GM19351 (cell line): ENCODE data around the gene PRRG2.
"Not testable (repeated sequence)": the region's sequence is repeated elsewhere in the genome, so short reads cannot be mapped to it uniquely, and the experiment has no call there.

Experiments used
- ATAC-seq: cut with Tn5 transposase; IDR thresholded peaks from one replicate; pipeline ENCODE4 v1.9.1; 2021; ENCODE audit warnings: mild to moderate bottlenecking, moderate library complexity; ENCODE audit not compliant: unreplicated experiment

Gene PRRG2

DNA sequence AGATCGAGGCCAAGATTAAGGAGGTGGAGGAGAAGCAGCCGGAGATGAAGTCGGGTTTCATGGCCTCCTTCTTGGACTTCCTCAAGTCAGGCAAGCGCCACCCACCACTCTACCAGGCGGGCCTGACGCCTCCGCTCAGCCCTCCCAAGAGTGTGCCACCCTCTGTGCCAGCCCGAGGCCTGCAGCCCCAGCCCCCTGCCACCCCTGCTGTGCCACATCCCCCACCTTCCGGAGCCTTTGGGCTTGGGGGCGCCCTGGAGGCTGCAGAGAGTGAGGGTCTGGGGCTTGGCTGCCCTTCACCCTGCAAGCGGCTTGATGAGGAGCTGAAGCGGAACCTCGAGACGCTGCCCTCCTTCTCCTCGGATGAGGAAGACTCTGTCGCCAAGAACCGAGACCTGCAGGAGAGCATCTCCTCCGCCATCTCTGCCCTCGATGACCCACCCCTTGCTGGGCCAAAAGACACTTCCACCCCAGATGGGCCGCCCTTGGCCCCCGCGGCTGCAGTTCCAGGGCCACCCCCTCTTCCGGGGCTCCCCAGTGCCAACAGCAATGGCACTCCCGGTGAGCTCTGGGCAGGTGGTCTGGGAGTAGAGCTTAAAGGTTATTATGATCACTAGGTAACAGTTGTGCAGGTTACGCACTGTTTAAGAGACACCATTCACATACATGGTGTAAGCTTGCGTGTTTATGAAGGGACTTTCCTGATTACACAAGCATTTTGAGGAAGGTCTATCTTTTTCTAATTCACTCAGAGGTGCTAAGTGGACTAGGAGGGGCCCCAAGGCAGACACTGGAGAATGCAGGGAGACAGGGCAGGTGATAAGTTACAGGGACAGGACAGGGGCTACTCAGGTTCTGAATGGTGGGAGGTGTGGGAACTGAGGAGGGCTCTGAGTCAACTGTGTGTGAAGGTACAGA lies 18.5 kb downstream of the PRRG2 start:
- no peak for ATAC-seq

DNA sequence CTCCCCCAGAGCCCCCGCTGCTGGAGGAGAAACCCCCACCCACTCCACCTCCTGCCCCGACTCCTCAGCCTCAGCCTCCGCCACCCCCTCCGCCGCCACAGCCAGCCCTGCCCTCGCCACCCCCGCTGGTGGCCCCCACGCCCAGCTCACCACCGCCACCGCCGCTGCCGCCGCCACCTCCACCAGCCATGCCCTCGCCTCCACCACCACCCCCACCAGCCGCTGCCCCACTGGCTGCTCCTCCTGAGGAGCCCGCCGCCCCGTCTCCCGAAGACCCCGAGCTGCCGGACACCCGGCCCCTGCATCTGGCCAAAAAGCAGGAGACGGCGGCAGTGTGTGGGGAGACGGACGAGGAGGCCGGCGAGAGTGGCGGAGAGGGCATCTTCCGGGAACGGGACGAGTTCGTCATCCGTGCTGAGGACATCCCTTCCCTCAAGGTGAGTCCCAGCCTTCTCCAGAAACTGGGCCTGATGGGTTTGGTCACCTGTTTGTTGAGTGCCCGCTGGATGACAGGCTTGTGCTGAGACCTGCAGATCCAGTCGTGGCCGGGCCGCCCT lies 20.4 kb downstream of the PRRG2 start:
- no peak for ATAC-seq

DNA sequence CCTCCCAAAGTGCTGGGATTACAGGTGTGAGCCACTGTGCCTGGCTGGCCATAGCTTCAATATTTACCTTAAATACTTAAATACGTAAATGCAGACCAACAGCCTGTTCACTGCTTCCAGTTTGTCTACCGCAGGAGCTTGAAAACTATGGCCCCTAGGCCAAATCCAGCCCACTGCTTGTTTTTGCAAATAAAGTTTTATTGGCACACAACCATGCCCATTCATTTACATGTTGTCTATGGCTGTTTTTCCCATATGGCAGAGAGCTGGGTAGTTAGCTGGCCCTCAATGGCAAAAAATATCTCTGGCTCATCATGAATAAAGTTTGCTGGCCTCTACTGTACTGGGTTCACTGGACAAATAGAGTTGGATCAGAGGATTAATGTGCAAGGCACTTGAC lies 21.7 kb downstream of the PRRG2 start:
- no peak for ATAC-seq

DNA sequence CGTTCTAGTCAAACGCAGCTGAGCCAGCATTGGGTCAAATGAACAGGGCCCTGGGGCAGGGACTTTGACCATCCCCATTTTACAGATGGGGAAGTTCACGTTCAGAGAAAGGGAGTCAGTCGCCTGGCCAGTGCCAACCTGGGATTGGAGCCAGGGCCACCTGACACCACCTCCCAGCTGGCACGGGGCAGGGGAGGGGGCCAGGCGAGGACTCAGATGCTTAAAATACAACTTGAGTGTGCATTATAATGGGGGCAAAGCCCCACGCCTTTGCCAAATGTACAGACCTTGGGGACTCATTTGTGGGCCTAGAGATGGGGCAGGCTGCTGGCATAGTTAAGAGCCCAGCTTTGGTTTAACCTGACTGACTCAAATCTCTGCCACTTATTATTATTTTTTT lies 24.5 kb downstream of the PRRG2 start:
- no peak for ATAC-seq

DNA sequence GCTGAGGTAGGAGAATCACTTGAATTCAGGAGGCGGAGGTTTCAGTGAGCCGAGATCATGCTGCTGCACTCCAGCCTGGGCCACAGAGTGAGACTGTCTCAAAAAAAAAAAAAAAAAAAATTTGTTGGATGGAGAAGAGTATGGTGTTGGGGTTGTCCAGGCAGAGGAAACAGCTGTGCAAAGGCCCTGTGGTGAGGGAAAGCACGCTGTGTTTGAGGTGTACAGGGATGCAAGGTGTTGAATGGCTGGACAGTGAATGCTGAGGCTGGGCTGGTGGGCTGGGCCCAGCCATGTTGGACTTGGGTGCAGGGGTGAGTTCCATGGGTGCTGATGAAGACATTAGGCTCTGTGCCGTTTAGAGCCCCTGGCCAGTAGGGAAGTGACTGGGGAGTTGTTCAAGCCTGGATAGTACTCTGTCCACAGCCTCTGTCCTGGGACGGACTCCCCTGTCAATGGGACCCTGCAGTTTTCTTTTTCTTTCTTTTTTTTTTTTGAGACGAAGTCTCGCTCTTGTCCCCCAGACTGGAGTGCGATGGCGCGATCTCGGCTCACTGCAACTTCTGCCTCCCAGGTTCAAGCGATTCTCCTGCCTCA lies 28.5 kb downstream of the PRRG2 start:
- ATAC-seq, result no peak

DNA sequence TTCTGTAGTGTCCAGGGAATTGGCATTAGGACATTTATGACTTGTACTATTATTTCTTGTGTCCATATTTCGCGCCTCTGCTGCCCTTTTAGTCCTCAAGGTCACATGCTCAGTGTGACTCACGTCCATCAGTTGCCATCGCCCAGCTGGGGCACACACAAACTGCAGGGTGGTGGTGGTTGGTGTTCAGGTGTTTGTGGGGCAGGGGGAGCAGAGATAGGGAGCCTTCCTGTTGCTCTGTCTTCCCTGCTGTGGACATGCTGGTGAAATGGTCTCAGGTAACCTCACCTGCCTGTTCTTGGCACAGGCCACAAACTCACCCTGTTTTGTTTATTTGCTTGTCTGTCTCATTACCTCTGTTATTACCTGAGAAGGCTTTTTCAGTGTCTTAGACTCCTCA lies 32.3 kb downstream of the PRRG2 start:
- no peak for ATAC-seq

DNA sequence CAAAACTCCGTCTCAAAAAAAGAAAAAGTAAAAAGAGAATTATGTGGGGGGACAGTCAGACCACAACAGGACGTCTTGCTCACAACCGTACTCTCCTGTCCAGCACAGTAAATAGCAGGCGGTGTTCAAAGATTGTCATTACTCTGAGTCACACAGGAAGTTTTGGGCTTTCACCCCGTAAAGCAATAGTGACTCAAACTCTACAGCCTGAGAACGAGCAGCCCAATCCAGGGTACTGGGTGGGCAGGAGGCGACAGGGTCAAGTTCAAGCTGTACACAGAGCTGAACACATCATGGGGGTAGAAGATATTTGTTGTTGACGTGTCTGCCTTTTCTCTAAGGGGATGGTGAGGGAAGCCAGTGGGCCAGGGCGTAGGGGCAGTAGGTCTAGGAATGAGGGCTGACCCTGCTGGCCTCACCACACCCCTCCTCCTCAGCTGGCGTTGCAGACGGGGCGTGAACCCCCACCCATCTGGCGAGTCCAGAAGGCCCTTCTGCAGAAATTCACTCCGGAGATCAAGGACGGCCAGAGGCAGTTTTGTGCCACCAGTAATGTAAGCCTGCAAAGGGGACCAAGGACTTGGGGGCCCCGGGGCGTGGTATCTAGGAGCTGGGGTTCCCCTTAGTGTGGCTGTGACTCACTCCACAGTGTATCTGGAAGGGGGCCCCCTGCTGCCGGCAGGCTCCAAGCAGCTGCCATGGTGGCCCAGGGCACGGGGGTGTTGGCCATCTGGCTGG lies 33.1 kb downstream of the PRRG2 start:
- ATAC-seq, result no peak

DNA sequence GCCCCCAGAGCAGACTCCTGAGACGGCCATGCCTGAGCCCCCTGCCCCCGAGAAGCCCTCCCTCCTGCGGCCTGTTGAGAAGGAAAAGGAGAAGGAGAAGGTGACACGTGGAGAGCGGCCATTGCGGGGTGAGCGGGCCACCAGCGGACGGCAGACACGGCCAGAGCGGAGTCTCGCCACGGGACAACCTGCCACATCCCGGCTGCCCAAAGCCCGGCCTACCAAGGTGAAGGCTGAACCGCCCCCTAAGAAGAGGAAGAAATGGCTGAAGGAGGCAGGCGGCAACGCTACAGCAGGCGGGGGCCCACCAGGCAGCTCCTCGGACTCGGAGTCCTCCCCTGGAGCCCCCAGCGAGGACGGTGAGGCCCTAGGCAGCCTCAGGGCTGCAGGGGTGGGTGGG lies 34.7 kb downstream of the PRRG2 start:
- ATAC-seq, result no peak

DNA sequence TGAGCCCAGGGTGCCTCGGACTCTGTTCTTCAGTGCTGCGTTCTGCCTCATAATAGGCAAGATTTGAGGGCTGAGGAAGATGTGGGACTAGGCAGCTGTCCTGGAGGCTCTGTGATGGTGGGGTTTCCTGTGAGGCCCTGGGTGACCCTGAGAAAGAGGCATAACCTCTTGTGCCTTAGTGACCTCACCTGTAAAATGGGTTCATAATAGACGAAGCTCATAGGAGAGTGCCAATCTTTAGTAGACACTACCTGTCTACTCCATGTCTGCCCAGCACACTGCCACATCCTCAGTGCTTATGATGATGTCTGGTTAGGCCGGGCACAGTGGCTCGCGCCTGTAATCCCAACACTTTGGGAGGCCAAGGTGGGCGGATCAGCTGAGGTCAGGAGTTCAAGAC lies 35.4 kb downstream of the PRRG2 start:
- ATAC-seq, result no peak

DNA sequence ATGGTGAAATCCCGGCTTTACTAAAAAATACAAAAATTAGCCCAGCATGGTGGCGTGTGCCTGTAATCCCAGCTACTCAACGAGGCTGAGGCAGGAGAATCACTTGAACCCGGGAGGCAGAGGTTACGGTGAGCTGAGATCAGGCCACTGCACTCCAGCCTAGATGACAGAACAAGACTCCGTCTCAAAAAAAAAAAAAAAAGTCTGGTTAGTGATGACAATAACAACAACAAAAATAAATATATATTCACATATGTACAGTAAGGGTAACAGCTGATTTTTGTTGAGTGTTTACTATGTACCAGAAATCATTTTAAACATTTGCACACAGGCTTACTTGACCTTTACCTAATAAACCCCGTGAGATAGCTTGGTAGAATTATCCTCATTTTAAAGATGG lies 35.8 kb downstream of the PRRG2 start:
- no peak for ATAC-seq

DNA sequence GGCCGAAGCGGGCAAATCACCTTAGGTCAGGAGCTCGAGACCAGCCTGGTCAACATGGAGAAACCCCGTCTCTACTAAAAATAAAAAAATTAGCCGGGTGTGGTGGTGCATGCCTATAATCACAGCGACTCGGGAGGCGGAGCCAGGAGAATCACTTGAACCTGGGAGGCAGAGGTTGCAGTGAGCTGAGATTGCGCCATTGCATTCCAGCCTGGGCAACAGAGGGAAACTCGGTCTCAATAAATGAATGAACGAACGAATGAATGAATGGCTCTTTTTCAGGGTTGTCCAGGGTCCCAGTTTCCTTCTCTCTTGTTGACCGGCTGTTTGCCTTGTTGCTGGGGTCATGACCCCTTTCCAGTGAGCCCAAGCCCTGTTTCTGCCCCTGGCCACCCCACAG lies 36.7 kb downstream of the PRRG2 start:
- ATAC-seq, result not testable (repeated sequence)

DNA sequence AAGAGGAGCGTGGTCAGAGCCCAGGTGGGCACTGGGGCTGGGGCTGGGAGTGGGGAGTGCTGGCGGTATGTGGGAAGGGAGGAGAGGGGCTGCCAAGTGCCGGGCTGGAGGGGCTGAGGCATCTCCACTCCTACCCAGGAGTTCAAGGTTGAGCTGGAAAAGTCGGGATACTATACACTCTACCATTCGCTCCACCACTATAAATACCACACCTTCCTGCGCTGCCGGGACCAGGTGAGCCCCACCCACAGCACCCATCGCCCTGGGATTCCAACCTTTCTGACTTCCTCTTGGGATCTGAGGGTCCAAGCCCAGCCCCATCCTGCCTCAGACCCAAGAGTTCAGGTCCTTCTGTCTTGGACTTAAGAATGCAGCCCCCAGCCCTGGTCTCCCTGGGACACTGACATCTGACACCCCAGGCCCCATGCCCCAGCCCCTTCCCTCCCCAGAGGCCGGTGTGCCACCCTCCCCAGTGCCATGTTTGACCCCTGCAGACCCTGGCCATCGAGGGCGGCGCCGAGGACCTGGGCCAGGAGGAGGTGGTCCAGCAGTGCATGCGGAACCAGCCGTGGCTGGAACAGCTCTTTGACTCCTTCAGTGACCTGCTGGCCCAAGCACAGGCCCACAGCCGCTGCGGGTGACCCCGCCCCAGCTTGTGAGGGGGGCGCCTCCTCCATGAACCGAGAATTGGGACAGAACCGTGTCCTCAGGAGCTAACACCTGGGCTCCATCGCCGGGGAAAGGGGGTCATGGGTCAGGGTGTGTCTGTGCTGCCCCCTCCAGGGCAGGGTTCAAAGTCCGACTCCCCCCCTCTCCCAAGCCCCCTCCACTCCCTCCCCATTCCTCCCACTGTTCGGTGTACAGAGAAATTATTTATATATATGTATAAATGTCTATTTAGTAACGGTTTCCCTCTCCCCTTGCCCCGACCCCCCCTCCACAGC lies 44.1 kb downstream of the PRRG2 start:
- ATAC-seq, result no peak

DNA sequence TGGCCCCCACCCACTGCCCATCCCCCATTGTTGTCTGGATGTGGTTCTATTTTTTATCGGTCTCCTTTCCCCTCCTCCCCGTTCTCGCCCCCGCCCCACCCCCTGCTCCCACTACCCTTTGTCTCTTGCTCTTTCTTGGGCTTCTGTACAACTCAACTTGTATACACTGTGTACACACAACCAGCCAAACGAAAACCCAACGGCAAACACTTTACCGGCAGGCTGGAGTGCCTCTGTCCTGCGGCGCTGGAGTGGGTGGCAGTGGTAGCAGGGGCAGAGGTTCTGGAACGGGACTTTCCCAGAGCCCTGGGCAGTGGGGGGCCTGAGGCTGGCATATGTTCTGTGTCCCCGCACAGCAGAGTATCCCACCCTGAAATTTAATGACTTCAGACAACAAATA lies 45.1 kb downstream of the PRRG2 start:
- ATAC-seq, result no peak

DNA sequence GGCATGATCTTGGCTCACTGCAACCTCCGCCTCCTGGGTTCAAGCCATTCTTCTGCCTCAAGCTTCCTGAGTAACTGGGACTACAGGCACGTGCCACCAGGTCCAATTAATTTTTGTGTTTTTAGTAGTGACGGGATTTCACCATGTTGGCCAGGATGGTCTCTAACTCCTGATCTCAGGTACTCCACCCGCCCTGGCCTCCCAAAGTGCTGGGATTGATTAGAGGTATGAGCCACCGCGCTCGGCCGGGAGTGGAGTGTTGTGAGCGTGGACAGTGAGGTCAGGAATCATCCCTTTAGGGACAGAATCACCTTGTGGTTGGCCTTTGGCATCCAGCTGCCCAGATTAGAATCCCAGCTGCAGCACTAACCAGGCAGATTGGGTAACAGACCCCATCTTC lies 48.5 kb downstream of the PRRG2 start:
- ATAC-seq, result no peak

DNA sequence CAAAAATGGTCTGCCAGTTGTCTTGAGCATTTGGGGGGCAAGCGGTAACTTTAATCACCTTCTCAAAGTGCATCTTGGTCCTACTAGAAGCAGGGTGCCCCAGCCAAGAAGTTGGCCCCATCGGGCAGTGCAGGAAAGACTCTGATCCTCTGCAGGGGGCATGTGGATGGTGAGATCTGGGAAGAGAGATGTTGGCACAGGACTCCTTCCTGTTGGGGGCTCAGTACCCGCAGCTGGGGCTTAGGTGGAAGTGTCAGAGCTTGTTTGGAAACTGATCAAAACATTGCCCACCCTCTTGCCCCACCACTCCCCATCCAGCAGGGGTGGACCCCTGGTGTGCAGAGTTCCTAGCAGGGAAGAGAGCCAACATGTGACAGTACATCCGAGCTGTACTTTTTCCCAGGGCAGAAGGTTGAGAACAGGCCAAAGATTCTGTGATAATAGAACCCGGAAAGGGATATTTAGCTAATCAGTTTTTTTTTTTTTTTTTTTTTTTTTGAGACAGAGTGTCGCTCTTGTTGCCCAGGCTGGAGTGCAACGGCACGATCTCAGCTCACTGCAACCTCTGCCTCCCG lies 50.0 kb downstream of the PRRG2 start:
- ATAC-seq, result no peak

DNA sequence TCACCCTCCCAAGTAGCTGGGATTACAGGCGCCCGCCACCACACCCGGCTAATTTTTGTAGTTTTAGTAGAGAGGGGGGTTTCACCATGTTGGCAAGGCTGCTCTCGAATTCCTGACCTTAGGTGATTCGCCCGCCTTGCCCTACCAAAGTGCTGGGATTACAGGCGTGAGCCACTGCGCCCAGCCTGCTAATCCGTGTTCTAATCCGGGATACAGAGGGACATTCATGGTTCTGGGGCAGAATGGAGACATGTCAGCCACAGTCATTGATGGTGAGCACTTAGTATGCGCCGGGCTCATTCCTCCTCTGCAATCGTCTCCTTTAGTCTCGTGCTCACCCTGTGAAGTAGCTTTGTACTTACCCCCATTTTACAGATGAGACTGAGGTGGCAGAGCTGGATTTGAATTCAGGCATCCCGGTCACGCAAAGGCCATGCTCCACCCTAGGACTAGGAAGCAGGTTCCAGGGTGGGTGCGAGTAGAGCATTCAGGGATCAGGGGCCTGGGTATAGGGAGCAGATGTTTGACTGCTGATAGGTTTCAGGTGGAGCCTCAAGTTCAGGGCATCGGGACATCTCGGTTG lies 50.6 kb downstream of the PRRG2 start:
- ATAC-seq, result no peak

DNA sequence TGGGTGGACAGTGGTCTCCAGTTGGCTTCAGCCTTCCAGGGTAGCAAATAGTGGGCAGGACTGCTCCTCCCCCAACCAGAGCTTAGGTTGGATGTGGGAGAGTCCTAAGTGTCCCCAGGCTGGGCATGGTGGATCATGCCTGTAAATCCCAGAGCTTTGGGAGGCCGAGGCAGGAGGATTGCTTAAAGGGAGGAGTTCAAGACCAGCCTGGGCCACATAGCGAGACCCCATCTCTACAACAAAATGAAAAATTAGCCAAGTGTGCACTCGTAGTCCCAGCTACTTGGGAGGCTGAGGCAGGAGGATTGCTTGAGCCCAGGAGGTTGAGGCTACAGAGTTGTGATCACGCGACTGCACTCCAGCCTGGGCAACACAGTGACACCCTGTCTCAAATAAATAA lies 51.5 kb downstream of the PRRG2 start:
- ATAC-seq, result no peak

DNA sequence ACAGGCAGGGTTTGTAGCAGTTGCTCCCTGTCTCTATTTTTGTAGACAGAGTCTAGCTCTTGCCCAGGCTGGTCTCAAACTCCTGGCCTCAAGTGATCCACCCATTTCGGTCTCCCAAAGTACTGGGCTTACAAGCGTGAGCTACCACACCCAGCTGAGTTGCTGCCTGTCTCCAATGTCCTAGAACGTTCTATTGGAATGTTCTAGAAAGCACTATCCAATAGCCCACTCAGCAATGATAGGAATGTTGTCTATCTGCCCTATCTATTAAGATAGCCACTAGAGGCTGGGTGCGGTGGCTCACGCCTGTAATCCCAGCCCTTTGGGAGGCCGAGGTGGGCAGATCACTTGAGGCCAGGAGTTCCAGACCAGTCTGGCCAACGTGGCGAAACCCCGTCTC lies 52.2 kb downstream of the PRRG2 start:
- not testable (repeated sequence) for ATAC-seq

DNA sequence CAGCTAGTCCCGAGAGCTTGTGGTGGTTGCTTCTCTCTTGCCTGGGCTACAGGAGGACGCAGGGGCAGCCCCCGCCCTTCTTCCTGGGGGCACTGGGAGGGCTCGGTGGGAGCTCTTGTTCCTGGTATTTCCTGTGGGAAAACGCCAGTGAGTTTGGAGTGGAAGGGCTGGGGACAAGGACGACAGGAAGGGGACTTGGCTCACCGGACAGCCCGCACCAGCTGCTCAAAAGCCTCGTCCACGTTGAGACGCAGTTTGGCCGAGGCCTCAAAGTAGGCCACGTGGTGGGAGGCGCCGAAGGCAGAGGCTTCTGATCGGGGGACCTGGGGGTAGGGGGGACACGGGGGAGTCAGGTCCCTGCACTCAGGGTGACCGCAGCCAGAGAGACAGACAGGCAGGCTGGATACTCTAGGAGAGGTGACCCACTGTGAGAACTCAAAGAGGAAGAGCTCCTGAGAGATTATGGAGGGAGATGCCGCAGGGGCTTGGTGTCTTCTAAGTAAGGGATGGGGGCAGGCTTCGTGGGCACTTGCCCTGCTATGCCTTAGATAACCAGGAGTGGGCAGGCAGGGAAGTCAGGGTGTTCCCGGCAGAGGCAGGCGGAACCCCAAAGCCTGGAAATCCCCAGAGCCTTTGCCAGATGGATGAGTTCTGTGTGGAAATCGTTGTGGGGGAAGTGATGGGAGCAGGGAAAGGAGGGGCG lies 54.6 kb downstream of the PRRG2 start:
- ATAC-seq, result no peak
